ENCODE measurements around the gene EBP.

- TF ChIP-seq, protein P1, sequence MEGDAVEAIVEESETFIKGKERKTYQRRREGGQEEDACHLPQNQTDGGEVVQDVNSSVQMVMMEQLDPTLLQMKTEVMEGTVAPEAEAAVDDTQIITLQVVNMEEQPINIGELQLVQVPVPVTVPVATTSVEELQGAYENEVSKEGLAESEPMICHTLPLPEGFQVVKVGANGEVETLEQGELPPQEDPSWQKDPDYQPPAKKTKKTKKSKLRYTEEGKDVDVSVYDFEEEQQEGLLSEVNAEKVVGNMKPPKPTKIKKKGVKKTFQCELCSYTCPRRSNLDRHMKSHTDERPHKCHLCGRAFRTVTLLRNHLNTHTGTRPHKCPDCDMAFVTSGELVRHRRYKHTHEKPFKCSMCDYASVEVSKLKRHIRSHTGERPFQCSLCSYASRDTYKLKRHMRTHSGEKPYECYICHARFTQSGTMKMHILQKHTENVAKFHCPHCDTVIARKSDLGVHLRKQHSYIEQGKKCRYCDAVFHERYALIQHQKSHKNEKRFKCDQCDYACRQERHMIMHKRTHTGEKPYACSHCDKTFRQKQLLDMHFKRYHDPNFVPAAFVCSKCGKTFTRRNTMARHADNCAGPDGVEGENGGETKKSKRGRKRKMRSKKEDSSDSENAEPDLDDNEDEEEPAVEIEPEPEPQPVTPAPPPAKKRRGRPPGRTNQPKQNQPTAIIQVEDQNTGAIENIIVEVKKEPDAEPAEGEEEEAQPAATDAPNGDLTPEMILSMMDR (IDR thresholded peaks at IDR 0.05; ENCODE audit: borderline replicate concordance, extremely low read depth, low read length, poor library complexity, severe bottlenecking), result no peak
- no peak for TF ChIP-seq EZH2 (IDR thresholded peaks at IDR 0.05; ENCODE audit: borderline replicate concordance, low read depth, low read length, severe bottlenecking)
Observed at GRCh38 chrX:48472225-48472624, 49.4 kb upstream of the EBP start.

Measured in DND-41 (cell line).